Activated naive CD8-positive, alpha-beta T cell treated with anti-CD3 and anti-CD28 coated beads, Interleukin-2, amount 50 U/mL, for 24 hours (primary cell): ENCODE measurements around the gene TAF4B.
"Not testable (repeated sequence)": the region's sequence is repeated elsewhere in the genome, so short reads cannot be mapped to it uniquely, and the experiment has no call there.

Experiments used
- ATAC-seq: fragments of 150-1000 bp; cut with Tn5 transposase; one replicate; pipeline ENCODE4 v1.10.0; 2021
- DNase-seq: peaks from one replicate; pipeline ENCODE4 v3.0.0; 2021
- H3K27ac Mint-ChIP-seq: one replicate; pipeline ENCODE4 v1.8.0; 2021; ENCODE audit warnings: mild to moderate bottlenecking, mixed read lengths
- H3K27me3 Mint-ChIP-seq: one replicate; pipeline ENCODE4 v1.8.0; 2021; ENCODE audit warnings: mixed read lengths
- H3K36me3 Mint-ChIP-seq: one replicate; pipeline ENCODE4 v1.8.0; 2021; ENCODE audit warnings: low read depth, mixed read lengths
- H3K4me1 Mint-ChIP-seq: one replicate; pipeline ENCODE4 v1.8.0; 2021; ENCODE audit warnings: mixed read lengths
- H3K4me3 Mint-ChIP-seq: one replicate; pipeline ENCODE4 v1.8.0; 2021; ENCODE audit warnings: mild to moderate bottlenecking, moderate library complexity, mixed read lengths
- H3K9me3 Mint-ChIP-seq: one replicate; pipeline ENCODE4 v1.8.0; 2021; ENCODE audit warnings: mixed read lengths

The TAF4B gene

DNA sequence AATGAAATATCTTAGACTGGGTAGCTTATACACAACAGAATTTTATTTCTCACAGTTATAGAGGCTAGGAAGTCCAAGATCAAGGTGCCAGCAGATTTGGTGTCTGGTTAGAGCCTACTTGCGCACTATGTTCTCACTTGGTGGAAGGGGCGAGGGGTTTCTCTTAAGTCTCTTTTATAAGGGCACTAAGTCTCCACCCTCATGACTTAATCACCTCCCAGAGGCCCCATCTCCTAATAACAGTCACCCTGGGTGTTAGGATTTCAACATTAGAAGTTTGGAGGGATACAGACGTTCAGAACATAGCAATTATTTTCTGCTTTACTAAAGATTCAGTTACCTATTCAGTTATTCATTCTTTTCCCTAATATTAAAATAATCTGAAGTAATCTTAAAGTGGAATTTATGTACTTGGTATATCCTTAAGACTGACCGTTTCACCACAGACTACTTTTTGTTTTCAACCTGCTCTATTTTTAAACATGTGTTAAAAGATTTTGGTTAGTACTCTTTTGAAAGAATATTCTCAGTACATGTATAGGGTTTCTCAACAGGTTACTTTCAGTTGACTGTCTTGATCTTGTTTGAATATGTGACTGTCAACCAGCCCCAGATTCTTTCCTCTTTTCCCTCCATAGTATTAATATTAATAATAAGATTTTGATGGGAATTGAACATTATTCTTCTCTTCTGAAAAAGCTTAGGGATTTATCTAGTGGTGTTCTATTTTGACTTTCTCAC, 130.0 kb downstream of the TAF4B start:
- Mint-ChIP-seq H3K4me1 (no peaks in the 10 kb centered on the region), H3K27ac (no peak overlapping the region), H3K27me3 (no peaks in the 10 kb centered on the region), H3K4me3 (no peak overlapping the region), H3K9me3 (no peaks in the 10 kb centered on the region), H3K36me3 (peaks cover 20% of the 10 kb centered on the region)
- DNase-seq, result no peak
- ATAC-seq, result no peak

DNA sequence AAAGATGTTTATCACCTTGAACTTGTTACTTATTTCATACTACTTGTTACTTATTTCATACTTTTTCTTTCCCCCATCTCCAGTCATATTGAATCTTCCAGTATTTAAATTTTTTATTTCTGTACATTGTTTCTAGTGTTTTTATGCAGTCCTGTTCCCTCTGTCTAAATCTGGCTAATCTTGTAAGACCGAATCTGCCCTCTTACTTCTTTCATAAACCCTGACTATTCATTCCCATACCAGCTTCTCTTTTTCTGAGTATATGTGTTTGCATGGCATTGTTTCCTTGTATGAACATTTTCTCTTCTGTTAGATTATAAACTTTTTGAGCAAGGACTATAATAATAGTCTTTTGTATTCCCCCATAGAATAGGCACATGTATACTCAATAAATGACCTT, 131.7 kb downstream of the TAF4B start:
- no peak overlapping the region for H3K4me3 Mint-ChIP-seq
- peaks cover 20% of the 10 kb centered on the region for H3K36me3 Mint-ChIP-seq
- H3K4me1 Mint-ChIP-seq, result no peaks in the 10 kb centered on the region
- H3K27me3 Mint-ChIP-seq, result no peaks in the 10 kb centered on the region
- DNase-seq (no peak), ATAC-seq (no peak)
- H3K9me3 Mint-ChIP-seq, result no peaks in the 10 kb centered on the region
- H3K27ac Mint-ChIP-seq, result no peak overlapping the region

DNA sequence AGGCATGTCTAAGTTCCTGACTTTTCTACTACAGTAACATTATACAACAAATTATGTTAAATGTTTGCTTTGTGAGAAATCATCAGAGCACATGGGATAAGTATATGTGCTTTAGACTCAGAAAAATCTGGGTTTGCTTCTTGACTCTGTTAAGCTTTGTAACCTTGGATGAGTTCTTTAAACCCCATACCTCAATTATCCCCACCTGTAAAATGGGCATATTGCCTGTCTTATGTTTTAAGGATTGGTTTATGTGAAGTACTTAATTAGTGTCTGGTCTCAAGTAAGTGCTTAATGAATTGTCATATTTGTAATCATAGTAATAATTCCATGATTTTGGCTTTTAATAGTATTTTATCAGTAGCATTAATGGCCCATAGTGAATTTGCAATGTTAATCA, 135.8 kb downstream of the TAF4B start:
- Mint-ChIP-seq H3K36me3 (peaks cover 29% of the 10 kb centered on the region), H3K27ac (no peak overlapping the region)
- no peak for DNase-seq

DNA sequence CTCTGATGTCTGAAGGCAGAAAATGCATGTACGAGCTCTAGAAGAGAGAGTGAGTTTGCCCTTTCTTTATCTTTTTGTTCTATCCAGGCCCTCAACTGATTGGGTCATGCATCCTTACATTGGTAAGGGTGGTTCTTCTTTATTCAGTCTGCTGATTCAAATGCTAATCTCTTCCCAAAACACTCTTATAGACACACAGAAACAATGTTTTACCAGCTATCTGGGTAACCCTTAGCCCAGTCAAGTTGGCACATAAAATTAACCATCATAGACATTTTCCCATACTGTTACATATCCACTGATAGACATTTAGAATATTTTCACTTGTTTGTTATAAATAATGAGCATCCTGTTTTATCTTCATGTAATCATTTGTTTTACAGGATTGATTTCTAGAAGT, 141.2 kb downstream of the TAF4B start:
- Mint-ChIP-seq H3K4me3 (no peak overlapping the region), H3K27ac (no peak overlapping the region), H3K9me3 (no peaks in the 10 kb centered on the region), H3K36me3 (peaks cover 32% of the 10 kb centered on the region), H3K27me3 (no peaks in the 10 kb centered on the region), H3K4me1 (no peaks in the 10 kb centered on the region)
- no peak for ATAC-seq
- no peak for DNase-seq

More for the DNA sequence above, 135.8 kb downstream of the TAF4B start:
- ATAC-seq, result no peak
- H3K9me3 Mint-ChIP-seq, result no peaks in the 10 kb centered on the region
- no peaks in the 10 kb centered on the region for H3K27me3 Mint-ChIP-seq
- no peaks in the 10 kb centered on the region for H3K4me1 Mint-ChIP-seq
- H3K4me3 Mint-ChIP-seq, result no peak overlapping the region

DNA sequence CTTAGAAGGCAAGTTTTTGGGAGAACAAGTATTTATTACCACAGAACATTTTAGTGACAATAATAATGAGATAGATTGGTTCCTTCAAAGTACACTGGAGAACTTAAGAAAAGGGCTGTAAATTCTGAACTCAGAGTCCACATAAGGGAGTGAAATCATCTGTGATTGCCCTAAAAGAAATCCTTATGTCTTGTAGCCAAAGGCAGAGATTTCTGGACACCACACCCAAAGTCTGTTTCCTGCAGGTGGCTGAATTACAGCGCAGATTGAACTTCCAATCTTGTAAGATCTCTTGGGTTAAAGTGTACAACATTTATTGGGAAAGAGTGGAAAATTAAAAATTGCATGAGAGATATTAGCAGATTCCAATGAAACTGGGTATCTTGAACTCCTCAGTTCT, 143.8 kb downstream of the TAF4B start:
- Mint-ChIP-seq H3K36me3 (peaks cover 32% of the 10 kb centered on the region), H3K27me3 (no peaks in the 10 kb centered on the region), H3K4me1 (no peaks in the 10 kb centered on the region), H3K4me3 (no peak overlapping the region), H3K27ac (no peak overlapping the region), H3K9me3 (no peaks in the 10 kb centered on the region)
- no peak for ATAC-seq
- DNase-seq, result no peak

DNA sequence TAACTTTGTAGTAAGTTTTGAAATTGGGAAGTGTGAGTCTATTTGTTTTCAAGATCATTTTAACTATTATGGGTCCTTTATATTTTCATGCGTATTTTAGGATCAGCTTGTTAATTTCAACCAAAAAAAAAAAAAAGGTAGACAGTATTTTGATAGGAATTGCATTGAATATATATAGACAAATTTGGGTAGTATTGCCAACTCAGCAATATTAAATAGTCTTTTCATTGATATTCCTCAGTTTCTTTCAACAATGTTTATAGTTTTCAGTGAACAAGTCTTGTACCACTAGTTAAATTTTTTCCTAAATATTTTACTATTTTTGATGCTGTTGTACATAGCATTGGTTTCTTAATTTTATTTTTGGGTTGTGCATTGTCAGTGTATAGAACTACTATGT, 149.9 kb downstream of the TAF4B start:
- no peaks in the 10 kb centered on the region for H3K27me3 Mint-ChIP-seq
- no peak overlapping the region for H3K27ac Mint-ChIP-seq
- H3K4me3 Mint-ChIP-seq, result no peak overlapping the region
- H3K4me1 Mint-ChIP-seq, result no peaks in the 10 kb centered on the region
- peaks cover 6% of the 10 kb centered on the region for H3K9me3 Mint-ChIP-seq
- peaks cover 9% of the 10 kb centered on the region for H3K36me3 Mint-ChIP-seq
- DNase-seq, result no peak
- ATAC-seq, result no peak

DNA sequence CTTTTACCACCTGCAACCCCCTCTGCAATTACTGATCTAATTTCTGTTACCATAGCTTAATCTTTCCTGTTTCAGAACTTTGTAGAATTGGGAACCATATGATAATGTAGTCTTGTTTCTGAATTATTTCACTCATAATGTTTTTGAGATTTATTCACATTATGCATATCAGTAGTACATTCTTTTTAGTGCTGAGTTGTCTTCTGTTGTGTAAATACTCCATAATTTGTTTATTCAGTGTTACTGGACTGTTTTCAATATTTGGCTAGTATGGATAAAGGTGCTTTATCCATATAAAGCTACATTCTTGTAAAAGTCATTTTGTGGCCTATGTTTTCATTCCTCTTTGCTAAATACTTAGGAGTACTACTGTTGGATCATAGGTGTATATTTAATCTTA, 152.5 kb downstream of the TAF4B start:
- ATAC-seq, result no peak

DNA sequence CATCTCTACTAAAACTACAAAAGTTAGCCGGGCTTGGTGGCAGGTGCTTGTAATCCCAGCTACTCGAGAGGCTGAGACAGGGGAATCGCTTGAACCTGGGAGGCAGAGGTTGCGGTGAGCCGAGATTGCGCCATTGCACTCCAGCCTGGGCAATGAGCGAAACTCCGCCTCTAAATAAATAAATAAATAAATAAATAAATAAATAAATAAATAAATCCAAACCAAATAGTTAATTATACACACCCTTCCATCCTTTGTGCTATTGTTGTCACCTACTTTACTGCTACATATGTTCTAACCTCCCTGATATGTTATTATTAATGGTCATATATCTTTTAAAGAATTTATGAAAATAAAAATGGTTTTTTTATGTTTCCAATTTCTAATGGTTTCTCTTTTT, 155.3 kb downstream of the TAF4B start:
- H3K27ac Mint-ChIP-seq, H3K4me1 Mint-ChIP-seq, H3K4me3 Mint-ChIP-seq, H3K36me3 Mint-ChIP-seq, H3K27me3 Mint-ChIP-seq, H3K9me3 Mint-ChIP-seq, ATAC-seq, DNase-seq: not testable (repeated sequence)

More for the DNA sequence above, 152.5 kb downstream of the TAF4B start:
- Mint-ChIP-seq H3K36me3 (peaks cover 3% of the 10 kb centered on the region), H3K4me3 (no peak overlapping the region), H3K27me3 (no peaks in the 10 kb centered on the region), H3K4me1 (no peaks in the 10 kb centered on the region), H3K27ac (no peak overlapping the region), H3K9me3 (peaks cover 6% of the 10 kb centered on the region)
- no peak for DNase-seq

DNA sequence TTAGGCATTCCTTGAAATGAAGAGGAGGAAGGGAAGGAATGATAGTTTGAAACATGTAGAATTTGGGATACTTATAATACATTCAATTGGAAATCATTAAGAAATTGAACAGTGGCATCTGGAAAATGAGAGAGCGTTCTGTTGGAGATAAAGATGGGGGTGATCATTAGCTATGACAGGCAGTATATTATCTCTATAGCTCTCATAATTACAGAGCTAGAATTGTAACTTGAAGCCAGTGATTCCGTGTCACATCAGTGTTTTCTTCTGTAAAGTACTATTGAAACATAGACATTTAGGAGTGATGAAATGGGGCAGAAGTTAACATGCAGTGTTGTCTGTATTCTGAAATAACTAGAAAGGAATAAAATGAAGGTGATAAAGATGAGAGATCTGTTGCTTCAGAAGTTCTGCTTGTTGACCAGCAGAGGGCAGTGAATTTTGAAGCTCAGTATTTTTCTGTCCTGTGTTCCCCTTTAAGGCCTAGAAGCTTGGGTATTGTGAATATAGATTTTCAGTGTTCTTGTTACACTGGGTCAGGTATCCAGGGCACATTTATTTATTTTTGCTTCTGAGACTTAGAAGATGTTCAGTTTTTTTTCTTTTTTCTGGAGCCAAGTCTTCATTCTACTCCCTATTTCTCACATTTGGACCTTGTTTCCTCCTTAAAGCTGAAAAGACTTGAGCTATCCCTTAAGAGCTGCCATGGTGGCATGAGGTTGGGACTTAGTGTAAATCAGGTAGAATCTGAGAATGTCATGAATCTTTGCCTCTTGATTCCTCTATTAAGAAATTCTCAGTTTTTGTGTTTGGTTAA, 157.4 kb downstream of the TAF4B start:
- H3K36me3 Mint-ChIP-seq, result peaks cover 2% of the 10 kb centered on the region
- no peak overlapping the region for H3K27ac Mint-ChIP-seq
- H3K4me1 Mint-ChIP-seq, result no peaks in the 10 kb centered on the region
- DNase-seq (no peak), ATAC-seq (no peak)
- no peak overlapping the region for H3K4me3 Mint-ChIP-seq
- no peaks in the 10 kb centered on the region for H3K27me3 Mint-ChIP-seq
- H3K9me3 Mint-ChIP-seq, result no peaks in the 10 kb centered on the region

DNA sequence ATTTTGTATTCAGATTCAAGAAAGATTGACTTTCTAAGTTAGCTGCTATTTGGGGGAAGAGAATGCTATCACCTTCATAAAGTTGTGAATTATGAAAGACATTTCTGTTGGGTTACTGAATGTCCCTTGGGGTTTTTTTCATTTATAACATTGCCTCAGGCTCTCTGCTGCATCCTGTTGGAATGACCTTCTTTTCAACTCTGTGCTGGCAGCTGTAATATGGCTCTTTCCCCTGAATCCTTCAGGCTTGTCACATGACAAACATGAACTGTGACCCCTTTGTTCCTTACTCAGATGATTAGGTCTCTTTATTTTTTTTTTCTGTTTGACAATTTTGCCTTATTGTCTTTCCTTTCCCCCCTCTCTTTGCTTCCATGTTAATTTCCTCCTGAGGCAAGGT, 159.8 kb downstream of the TAF4B start:
- ATAC-seq (no peak), DNase-seq (no peak)
- Mint-ChIP-seq H3K36me3 (peaks cover 12% of the 10 kb centered on the region), H3K27ac (no peak overlapping the region), H3K9me3 (no peaks in the 10 kb centered on the region), H3K4me3 (no peak overlapping the region), H3K4me1 (no peaks in the 10 kb centered on the region), H3K27me3 (no peaks in the 10 kb centered on the region)

DNA sequence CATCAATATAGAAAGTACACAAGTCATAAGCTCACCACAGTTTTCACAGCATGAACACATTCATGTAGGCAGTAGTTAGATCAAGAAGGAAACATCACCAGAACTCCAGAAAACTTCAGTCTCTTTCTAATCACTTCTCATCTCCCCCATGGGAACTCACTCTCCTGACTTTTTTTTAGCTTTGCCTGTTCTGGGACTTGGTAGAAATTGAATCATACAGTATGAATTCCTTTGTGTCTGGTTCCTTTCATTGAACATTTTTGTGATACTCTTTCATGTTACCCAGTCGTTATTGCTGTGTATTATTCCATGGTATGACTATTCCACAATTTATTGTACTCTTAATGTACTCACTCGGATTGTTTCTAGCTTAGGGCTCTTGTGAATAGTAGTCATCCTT, 160.2 kb downstream of the TAF4B start:
- no peaks in the 10 kb centered on the region for H3K9me3 Mint-ChIP-seq
- H3K36me3 Mint-ChIP-seq, result peaks cover 14% of the 10 kb centered on the region
- H3K4me1 Mint-ChIP-seq, result no peaks in the 10 kb centered on the region
- H3K4me3 Mint-ChIP-seq, result no peak overlapping the region
- no peaks in the 10 kb centered on the region for H3K27me3 Mint-ChIP-seq
- H3K27ac Mint-ChIP-seq, result no peak overlapping the region
- DNase-seq (no peak), ATAC-seq (no peak)

DNA sequence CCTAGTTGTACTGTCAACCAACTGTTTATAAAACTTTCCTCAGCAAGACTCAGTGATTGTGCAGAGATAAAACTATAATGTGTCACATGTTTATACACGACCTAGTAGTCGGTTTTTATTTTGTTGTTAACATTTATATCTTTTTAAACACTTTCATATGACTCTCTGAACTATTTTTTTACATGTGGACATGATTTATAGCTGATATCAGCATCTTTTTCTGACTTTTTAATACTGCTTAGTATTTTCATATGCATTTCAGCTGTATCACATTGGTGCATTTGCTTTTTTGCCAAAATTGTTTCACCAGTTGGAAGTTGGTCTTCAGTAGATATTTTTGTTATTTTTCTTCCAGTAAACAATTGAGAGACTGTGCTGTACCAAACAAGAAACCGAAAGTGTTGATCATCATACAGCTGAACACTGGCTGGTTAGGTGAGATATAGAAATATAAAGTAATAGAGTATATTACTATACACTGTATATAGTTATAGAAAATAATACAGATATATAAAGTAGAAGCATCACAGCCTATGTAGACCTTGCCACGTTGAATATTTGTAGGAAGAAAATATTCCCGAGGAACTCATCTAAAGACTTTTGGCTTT, 167.9 kb downstream of the TAF4B start:
- ATAC-seq (no peak), DNase-seq (no peak)
- peaks cover 4% of the 10 kb centered on the region for H3K4me1 Mint-ChIP-seq
- H3K9me3 Mint-ChIP-seq, result no peaks in the 10 kb centered on the region
- H3K27me3 Mint-ChIP-seq, result no peaks in the 10 kb centered on the region
- H3K4me3 Mint-ChIP-seq, result no peak overlapping the region
- H3K27ac Mint-ChIP-seq, result no peak overlapping the region
- peaks cover 12% of the 10 kb centered on the region for H3K36me3 Mint-ChIP-seq

DNA sequence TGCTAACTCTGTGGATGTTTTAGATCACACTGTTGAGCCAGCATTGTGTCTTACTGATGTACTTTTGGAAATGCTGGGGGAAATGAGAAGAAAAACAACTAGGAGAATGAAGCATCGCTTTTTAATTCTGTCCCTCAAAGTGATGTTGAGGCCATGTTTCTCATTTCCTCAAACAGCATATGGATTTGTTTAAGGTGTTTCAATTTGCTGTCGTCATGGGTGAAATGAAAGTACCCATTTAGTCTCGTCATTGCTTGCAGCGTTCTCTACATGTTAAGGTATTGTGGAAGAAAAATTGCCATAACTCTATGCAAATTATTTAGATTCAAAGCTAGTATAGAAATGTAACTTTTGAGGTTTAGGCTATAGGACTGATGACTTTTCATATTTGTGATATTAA, 170.8 kb downstream of the TAF4B start:
- H3K36me3 Mint-ChIP-seq, result no peaks in the 10 kb centered on the region

DNA sequence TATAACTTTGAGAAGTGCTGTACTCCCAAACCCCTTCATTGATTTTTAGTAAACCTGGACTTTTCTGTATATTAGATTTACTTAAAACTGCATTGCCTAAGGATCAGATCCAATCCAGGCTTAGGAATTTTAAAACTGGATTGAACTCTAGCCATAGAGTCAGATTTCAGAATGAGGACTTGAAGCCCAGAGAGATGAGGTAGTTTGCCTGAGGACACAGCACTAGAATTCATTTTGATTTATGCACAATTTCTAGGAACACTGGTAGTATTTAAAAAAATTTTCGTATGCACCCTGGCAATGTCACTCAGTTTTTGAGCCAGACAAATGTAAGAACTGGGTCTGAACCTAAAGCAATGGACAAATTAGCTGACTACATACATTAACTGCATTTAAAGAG, 177.2 kb downstream of the TAF4B start:
- Mint-ChIP-seq H3K36me3 (no peaks in the 10 kb centered on the region), H3K27ac (no peak overlapping the region), H3K27me3 (no peaks in the 10 kb centered on the region), H3K4me1 (no peaks in the 10 kb centered on the region), H3K9me3 (no peaks in the 10 kb centered on the region), H3K4me3 (no peak overlapping the region)
- DNase-seq, result no peak
- ATAC-seq, result no peak

More for the DNA sequence above, 170.8 kb downstream of the TAF4B start:
- no peaks in the 10 kb centered on the region for H3K9me3 Mint-ChIP-seq
- H3K4me3 Mint-ChIP-seq, result no peak overlapping the region
- peaks cover 4% of the 10 kb centered on the region for H3K4me1 Mint-ChIP-seq
- no peak overlapping the region for H3K27ac Mint-ChIP-seq
- DNase-seq (no peak), ATAC-seq (no peak)
- H3K27me3 Mint-ChIP-seq, result no peaks in the 10 kb centered on the region

DNA sequence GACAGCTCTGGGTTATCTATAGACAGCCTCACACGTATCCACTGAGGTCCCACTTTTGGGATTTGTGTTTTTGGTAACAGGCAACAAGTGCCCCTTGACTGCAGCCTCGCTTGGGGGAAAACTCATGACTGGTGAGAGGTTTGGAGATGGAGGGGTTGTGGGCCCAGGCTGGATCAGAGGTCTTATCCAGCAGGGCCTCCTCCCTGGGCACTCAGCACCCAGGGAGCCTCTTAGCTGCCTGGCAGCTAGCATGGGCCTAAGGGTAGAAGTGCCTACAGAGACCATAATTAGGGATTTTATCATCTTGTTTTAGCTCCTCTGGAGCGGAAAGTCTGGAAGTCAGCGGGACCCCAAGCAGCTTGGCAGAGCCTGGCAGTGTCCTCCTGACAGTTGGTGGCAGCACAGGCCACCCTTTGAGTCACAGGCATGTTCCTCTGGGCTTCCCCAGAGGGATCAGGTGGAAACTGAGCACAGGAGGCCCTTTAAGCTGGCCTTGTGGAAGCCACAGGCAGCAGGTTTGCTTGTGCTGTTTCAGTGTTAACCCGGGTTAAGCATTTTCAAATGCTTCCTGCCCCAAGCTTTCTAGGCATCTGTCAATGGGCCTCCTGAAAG, 179.1 kb downstream of the TAF4B start:
- no peaks in the 10 kb centered on the region for H3K9me3 Mint-ChIP-seq
- no peak overlapping the region for H3K4me3 Mint-ChIP-seq
- DNase-seq (peak; percentile 6), ATAC-seq (peak; percentile 59)
- no peaks in the 10 kb centered on the region for H3K4me1 Mint-ChIP-seq
- no peaks in the 10 kb centered on the region for H3K36me3 Mint-ChIP-seq
- no peak overlapping the region for H3K27ac Mint-ChIP-seq
- no peaks in the 10 kb centered on the region for H3K27me3 Mint-ChIP-seq
